ENCODE measurements around the gene TNFRSF8.

DNA sequence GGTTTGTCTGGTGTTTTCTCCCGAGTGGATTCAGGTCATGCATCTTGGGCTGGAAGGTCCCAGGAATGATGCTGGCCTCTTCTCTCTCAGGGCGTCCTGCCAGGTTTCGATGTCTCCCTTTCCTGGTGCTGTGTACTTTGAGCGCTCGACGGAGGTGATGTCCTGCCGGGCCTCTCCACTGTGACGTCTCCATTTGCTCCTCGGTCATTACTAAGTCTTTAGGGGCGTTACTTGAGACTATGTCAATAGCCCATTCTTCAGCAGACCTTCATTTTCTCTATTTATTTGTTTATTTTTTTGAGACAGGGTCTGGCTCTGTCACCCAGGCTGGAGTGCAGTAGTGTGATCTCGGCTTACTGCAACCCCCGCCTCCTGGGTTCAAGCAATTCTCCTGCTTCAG lies 66.5 kb downstream of the TNFRSF8 start:
- no peak for TF ChIP-seq POLR2A (IDR thresholded peaks at IDR 0.05)
- TF ChIP-seq, protein P1, sequence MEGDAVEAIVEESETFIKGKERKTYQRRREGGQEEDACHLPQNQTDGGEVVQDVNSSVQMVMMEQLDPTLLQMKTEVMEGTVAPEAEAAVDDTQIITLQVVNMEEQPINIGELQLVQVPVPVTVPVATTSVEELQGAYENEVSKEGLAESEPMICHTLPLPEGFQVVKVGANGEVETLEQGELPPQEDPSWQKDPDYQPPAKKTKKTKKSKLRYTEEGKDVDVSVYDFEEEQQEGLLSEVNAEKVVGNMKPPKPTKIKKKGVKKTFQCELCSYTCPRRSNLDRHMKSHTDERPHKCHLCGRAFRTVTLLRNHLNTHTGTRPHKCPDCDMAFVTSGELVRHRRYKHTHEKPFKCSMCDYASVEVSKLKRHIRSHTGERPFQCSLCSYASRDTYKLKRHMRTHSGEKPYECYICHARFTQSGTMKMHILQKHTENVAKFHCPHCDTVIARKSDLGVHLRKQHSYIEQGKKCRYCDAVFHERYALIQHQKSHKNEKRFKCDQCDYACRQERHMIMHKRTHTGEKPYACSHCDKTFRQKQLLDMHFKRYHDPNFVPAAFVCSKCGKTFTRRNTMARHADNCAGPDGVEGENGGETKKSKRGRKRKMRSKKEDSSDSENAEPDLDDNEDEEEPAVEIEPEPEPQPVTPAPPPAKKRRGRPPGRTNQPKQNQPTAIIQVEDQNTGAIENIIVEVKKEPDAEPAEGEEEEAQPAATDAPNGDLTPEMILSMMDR (IDR thresholded peaks at IDR 0.05): no peak

Data from adrenal gland (tissue), 5 donors.